ENCODE measurements around the gene FRMPD1. TPM values are rescaled to one million over a fixed set of nuclear protein-coding genes. Genes with fewer than 3 reads are reported as not detected.

Gene FRMPD1
- total RNA-seq, 1 experiment from 2014 or later, result not detected

DNA sequence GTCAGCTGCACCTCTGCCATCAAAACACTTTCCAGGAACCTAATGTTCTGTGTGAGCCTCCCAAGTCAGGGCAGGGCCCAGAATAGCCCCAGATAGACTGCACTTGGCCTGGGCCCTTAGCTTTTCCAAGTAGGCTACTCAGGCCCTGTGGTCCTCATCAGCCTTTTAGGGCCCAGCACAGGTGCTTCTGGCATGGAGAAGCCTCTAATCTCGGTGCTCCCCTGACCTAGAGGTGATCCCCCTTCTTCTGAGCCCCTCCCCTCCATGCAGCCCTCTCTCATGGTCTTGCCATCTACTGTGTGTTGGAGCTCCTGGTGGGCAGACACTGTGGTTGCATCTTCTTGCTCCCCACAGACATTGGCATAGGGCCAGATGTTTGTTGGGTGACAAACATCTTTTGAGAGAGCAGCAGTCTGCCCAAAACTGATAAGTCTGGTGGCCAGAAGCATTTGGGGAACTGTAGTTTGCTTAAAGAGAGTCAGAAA lies 28.1 kb downstream of the FRMPD1 start:
- DNase-seq (ENCODE audit: extremely low read depth, low read depth), result no peak

DNA sequence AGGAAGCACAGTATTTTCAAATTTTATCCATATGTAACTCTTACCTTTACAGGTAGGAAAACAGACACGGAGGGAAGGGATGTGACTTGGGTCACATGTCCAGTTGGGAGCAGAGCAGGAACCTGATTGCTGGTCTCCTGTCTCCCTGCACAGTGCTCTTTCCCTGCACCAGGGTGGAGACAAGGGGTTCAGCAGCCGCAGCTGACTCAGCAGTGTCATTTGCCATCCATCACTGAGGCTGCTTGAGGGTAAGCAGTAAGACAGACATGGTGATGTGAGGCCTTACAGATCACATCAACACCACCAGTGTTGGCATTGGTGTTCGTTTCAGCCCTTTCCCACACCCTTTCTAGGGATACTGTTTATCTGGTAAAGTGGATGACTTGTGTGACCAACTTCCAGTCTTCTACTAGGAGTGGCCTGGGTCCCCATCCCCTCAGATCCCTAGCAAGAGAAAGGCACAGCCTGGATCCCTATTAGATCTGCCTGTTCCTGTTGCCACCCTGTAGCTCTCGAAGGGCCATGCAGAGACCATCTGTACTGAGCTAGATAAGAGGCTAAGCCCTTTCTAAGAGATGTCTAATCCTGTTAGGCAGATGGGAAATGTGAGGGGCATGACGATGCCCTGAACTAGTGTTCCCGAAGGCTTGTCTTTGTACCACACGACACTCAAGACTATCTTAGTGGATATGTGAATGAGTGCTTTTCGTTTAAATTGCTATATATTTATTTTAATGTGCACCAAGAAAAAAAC lies 29.1 kb downstream of the FRMPD1 start:
- no peak for DNase-seq (ENCODE audit: extremely low read depth, low read depth)

DNA sequence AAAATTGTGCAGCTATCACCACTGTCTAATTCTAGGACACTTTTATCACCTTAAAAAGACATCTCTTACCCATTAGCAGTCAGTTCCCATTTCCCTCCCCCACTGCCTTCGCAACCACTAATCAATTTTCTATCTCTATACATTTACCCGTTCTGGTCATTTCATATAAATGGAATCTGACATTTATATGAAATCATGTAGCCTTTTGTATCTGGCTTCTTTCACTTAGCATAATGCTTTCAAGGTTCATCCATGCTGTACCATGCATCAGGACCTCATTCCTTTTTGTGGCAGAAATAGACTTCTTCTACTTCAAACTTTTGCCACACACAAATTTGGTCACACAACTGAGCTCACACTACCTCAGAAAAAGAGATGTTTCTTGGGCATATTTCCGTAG lies 32.2 kb downstream of the FRMPD1 start:
- DNase-seq (ENCODE audit: extremely low read depth, low read depth), result no peak

DNA sequence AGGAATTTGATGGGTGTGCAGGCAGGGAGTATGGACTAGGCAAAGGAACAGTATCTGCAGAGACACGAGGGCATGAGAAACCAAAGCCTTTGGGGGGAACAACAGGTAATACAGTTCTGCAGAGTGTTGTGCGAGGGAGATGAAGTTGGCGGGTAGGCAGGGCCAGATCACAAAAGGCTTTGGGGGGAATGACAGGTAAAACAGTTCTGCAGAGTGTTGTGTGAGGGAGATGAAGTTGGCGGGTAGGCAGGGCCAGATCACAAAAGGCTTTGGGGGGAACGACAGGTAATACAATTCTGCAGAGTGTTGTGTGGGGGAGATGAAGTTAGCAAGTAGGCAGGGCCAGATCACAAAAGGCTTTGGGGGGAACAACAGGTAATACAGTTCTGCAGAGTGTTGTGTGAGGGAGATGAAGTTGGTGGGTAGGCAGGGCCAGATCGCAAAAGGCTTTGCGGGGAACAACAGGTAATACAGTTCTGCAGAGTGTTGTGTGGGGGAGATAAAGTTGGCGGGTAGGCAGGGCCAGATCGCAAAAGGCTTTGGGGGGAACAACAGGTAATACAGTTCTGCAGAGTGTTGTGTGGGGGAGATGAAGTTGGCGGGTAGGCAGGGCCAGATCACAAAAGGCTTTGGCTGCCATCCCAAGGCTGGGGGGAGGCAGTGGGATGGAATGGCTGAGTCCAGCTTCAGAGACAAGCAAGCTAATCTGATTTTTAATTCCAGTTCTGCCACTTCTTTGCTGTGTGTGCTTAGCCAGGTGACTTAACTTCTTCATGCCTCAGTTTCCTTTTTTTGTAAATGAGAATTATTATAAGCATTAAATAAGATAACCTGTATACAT lies 33.0 kb downstream of the FRMPD1 start:
- no peak for DNase-seq (ENCODE audit: extremely low read depth, low read depth)

DNA sequence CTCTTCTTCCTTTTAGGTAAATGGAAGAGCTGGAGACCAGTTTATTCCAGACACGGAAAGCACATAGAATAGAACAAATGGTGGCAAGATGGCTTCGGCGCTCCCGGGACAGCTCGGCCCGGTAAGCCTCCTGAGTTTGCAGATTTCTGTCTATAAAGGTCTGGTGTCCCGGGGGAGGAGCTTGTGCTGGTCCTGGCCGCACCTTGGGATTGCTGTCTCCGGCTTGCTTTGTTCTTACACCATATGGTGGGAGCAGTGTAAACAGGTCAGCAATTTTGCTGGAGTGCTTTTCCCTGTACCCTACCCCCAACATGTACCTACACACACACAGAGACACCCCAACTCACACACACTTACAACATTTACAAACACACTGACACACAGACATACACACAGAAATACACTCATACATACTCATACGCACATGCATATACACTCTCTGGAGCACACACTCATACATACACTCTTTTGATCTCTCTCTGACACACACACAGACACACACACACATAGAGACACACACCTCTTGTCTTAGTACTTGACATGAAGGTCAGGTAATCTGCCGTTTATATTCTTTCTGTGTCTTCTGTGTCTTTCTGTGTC lies 42.0 kb downstream of the FRMPD1 start:
- no peak for DNase-seq (ENCODE audit: extremely low read depth, low read depth)

DNA sequence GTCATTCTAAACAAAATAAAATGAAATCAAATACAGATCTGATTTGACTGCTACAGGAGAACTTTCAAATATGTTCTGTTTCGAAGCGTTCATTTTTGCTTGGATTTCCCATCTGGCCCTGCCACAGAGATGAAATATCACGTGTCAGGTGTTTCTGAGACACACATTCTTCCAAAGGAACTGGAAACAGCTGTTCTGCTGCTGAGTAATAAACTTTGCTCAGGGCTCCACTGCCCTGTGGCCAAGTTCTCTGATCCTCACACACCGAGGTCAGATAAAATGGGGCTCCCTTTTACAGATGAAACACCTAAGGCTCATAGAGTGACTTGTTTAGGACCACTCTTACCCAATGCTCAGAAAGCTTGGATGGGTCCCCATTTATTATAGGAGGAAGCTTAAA lies 42.5 kb downstream of the FRMPD1 start:
- no peak for DNase-seq (ENCODE audit: extremely low read depth, low read depth)

DNA sequence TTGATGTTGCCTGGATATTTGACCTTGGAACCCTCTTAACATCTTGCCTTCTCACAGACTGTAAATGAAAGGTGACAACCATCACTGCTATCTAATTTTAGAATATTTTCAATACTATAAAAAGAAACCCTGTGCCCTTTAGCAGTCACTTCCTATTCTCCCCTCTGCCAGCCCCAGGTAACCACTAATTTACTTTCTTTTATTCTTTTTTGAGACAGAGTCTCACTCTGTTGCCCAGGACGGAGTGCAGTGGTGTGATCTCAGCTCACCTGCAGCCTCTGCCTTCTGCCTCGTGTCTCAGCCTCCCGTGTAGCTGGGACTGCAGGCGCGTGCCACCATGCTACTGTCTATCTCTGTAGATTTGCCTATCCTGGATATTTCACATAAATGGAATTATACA lies 43.6 kb downstream of the FRMPD1 start:
- DNase-seq (ENCODE audit: extremely low read depth, low read depth), result no peak

DNA sequence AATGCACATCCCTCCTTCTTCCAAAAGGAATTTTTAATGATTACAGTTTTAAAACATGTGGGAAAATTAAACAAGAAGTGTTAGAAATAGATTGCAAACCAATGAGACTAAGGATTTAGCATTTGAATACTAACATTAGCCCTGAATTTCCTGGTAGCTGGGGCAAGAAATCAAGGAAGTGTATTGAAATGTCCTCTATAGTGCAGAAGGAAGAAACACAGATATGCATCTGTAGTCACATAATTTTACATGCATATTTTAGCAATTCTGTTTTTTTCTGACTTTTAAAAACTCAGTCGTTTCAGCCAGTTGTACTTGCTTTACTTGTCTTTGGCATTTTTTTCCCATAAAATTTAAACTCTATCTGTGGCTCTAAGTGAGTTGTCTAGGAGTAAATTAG lies 45.8 kb downstream of the FRMPD1 start:
- no peak for DNase-seq (ENCODE audit: extremely low read depth, low read depth)

DNA sequence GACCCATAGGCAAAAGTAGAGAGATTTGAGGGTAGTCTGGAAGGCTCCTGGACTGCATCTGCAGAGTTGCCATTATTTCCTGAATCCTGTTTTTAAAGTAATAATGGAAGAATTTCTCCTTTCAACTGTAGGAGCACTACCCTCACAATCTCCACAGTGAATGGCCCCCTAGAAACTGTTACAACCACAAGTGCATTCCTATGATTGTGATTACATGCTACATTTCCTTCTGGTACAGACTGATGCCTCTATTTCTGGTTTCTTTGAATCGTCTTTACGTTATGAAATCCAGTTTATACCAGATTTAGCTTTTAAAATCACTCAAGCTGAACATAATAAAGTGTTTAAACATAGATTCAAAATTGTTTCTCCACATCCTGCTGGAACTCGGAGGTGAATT lies 49.4 kb downstream of the FRMPD1 start:
- no peak for DNase-seq (ENCODE audit: extremely low read depth, low read depth)

DNA sequence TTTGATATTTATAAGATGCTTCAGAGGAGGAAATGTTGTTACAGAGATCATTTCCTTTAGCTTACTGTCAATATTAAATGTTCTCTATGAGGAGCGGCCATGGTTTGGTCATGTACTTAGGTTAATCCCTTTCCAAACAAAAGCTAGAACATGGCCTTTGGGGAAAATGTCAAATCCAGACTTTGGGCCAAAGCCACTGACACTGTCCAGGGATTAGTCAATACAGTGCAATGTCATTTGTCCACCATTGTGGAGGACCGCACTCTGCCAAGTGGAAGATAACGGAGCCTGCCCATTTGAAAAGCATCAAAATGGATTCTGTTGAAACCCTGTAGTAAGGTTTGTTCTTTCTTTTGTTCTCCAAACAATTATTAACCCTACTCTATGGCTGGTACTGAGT lies 50.1 kb downstream of the FRMPD1 start:
- DNase-seq (ENCODE audit: extremely low read depth, low read depth), result no peak

DNA sequence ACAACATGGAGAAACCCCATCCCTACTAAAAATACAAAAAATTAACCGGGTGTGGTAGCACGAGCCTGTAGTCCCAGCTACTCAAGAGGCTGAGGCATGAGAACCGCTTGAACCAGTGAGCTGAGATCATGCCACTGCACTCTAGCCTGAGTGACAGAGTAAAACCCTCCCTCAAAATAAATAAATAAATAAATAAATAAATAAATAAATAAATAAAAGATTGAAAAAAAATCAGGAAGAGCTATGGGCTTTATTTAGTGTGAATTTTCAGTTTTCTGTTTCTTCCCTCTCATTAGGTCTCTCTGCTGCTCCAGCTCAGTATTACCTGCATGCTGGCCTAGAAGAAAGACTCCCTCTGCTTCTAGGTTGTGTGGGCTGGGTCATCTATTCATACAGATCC lies 55.0 kb downstream of the FRMPD1 start:
- no peak for DNase-seq (ENCODE audit: extremely low read depth, low read depth)

DNA sequence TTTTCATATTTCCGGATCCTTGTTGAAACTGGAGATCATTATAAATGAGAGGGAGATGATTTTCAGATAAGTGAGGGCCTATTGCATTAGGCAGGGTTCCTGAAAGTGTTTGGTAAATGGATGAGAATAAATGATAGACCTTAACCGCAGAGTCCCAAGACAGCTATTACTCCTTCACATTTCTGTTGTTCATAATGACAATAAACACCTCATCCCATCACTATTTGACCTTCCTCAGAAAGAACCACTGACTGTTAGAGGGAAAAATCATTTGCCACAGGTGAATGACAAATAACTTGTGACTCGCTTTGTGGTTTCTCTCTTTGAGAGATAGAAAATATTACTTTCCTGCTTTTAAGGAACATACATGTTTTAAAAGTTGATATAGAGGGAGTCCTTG lies 55.5 kb downstream of the FRMPD1 start:
- no peak for DNase-seq (ENCODE audit: extremely low read depth, low read depth)

DNA sequence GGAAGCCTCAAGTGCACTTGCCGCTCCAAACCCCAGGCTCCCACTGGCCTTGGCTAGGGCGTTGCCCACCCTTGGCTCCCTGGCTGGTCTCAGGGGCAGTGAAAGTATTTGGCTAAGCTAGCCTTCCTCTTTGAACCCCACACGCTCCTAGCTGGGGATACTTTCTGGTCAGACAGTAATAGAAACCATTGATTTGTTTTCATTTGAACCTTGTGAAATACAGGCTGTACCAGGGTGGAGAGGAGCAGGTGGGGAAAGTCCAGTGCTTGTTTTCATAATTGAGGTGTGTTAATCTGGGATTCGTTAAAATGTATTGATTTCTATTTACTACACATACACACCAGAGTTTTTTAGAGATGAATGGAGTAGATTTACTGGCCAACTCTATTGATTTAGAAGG lies 57.0 kb downstream of the FRMPD1 start:
- no peak for DNase-seq (ENCODE audit: extremely low read depth, low read depth)

DNA sequence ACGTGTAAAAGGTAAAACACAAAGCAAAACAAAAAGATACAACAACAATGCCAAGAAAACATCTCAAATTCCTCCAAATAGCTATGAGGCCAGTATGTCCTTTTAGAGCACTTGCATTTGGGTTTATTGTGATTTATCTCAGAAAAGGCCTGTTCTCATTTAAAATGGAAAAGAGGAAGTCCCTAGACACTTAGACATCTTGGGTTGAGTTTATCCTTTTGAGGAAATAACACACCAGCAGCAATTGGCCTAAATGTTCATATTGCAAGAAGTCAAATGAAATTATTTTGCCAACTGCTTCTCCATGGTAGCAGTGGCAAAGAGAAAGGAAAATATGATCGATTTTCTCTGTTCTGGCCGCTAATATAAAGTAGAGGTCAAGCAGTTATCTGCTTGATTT lies 59.3 kb downstream of the FRMPD1 start:
- no peak for DNase-seq (ENCODE audit: extremely low read depth, low read depth)

DNA sequence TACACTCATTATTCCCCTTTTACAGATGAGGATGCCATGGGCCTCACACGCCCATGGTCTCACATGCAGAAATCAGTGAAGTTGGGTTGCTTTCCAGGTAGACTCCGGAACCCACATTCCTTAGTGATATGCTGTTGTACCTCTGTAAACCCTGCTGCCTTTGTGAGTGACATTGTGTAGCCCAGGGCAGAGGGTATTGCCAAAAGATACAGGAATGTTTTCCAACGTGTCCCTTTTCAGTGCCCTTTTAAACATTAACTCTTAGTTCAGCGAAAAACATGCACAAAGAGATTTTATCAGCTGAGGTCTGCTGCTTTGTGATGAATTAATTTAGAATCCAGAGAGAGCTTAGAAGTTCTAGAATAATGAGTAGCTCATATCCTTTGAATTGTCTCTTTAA lies 64.5 kb downstream of the FRMPD1 start:
- no peak for DNase-seq (ENCODE audit: extremely low read depth, low read depth)

DNA sequence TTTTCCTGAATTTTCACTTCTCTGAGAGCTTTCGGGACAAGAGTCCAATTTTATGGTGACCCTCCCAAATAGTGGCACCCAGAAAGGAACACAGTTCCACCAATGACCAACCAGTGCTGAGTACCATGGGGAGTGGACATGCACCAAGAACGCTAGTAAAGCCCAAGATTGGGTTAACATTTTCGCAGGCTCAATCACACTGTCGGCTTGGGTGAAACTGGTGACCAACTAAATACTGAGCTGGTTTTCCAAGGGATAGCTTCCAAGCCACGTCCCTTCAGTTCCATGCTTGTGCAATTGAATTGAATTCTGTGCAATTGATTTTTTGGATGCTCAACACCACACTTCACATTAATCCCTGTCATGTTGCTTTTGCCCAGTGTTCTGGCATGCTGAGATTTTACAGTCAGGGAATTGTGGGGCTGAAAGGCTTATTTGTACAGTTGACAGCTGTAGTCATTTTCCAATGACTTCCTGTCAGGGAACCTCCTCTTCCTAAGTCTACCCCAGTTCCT lies 65.3 kb downstream of the FRMPD1 start:
- DNase-seq (ENCODE audit: extremely low read depth, low read depth), result no peak

DNA sequence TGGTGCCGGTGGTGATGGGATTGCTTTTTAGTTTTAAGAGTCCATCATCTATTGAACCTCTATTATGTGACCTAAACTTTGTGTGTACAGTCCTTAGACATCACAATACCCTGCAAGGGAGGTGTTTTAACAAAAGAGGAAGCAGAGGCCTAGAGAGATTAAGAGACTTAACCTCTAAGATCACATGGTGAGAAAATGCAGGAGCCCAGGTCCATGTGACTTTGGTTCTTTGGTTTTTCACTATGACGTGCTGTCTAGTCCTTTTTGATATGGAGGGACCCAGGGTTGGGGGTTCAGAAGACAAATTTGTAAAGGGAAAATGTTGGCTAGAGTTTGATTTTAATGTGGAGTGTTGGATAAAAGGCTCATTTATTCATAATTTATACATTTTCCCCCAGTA lies 68.8 kb downstream of the FRMPD1 start:
- DNase-seq (ENCODE audit: extremely low read depth, low read depth), result no peak

DNA sequence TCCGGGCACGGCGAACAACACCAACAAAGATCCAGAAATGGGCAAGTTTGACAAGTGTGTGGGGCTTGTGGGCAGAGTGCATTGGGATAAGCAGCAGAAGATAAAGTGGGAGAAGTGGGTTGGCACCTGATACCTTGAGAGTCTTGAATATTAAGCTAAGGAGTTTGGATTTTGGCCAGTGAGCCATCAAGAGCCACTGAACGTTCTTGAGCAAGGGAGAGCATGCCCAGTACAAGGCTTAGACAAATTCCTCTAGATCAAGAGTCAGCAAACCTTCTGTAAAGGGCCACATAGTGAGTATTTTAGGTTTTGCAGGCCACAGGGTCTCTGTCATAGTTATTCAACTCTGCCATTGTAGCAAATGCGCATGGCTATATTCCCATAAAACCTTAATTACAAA lies 76.3 kb downstream of the FRMPD1 start:
- DNase-seq (ENCODE audit: extremely low read depth, low read depth), result no peak

DNA sequence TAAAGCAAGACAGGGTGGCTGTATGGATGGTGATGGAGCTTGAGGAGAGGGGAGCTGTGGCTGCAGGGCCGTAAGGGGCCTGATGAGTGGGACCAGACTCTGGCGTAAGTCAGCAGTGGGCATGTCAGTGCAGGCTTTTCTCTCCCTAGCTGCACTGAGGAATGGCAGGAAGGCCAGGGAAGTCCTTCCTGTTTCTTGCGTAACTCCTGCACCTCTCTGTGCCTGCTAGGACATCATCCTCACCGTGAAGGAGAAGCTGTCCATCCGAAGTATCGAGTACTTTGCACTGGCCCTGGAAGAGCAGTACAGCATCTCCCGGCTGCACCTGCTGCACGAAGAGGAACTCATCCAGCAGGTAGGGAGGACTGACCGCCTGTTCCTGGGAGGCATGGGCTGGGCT lies 78.7 kb downstream of the FRMPD1 start:
- DNase-seq (ENCODE audit: extremely low read depth, low read depth), result no peak

DNA sequence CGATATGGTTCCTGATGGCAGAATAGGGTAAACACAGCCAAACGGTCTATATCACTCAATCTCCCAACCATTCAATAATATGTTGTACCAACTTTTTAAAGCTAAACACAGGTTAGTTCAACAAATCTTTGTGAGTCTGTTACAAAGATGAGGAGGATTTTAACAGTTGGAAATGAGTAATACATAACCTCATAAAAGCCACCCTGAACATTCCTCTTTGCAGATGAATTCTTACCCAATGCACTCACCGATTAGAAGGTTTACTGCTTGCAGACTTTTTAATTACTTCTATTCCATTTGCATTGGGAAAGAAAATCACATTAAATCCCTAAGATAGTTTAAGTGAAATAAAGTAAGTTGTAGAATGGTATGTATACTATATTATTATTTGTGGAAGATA lies 79.5 kb downstream of the FRMPD1 start:
- DNase-seq (ENCODE audit: extremely low read depth, low read depth), result no peak

DNA sequence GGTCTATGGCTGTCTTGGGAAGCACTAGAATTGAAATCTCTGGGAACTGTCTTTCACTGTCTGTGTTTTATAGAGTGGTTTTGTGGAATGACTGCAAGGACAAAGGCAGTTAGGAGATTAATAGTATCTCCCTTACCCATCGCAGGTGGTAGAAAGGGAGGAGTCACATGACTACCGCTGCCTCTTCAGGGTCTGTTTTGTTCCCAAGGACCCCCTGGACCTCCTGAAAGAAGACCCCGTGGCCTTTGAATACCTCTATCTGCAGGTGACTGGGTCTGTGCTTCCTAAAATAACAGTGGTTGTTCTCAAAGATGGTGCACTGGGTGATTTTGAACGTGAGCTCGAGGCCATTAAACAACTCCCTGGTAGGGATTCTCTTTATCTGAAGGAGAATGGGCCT lies 80.1 kb downstream of the FRMPD1 start:
- no peak for DNase-seq (ENCODE audit: extremely low read depth, low read depth)

Measured in NCI-H460 (cell line).